ENCODE results near the gene LRCH1. TPM values are rescaled to one million over a fixed set of nuclear protein-coding genes. Genes with fewer than 3 reads are reported as not detected.

LRCH1 gene
- total RNA-seq, 1 donor = 6.9 TPM

- H3K4me1 ChIP-seq (ENCODE audit: insufficient read depth, low read length) = peaks cover 4% of the 10 kb centered on the region
- H3K27me3 ChIP-seq (ENCODE audit: insufficient read depth, low read length) = peaks cover 30% of the 10 kb centered on the region
- no peak for DNase-seq (ENCODE audit: insufficient read length, low spot score, missing footprints)
- no peak overlapping the region for H3K4me3 ChIP-seq (ENCODE audit: insufficient read depth, low read length)
- H2AFZ ChIP-seq (ENCODE audit: low read length) = no peak overlapping the region
- H3K27ac ChIP-seq (ENCODE audit: low read depth, low read length) = no peak overlapping the region
- no peak for TF ChIP-seq CTCF (IDR thresholded peaks at IDR 0.05; ENCODE audit: extremely low read depth, low read depth, low read length)
- no peak overlapping the region for H3K4me2 ChIP-seq (ENCODE audit: insufficient read depth, low read length)
- no peaks in the 10 kb centered on the region for H4K20me1 ChIP-seq (ENCODE audit: insufficient read depth, low read length)
- H3K9me3 ChIP-seq (ENCODE audit: low read depth, low read length) = no peaks in the 10 kb centered on the region
- no peaks in the 10 kb centered on the region for H3K36me3 ChIP-seq (ENCODE audit: insufficient read depth, low read length)
- H3K79me2 ChIP-seq (ENCODE audit: insufficient read depth, low read length) = no peaks in the 10 kb centered on the region
These were observed 33.8 kb upstream of the LRCH1 start for GRCh38 chr13:46519182-46519581.

GRCh38 chr13:46520166-46520565, 32.8 kb upstream of the LRCH1 start:
- H3K9me3 ChIP-seq (ENCODE audit: low read depth, low read length) = no peaks in the 10 kb centered on the region
- no peak for TF ChIP-seq CTCF (IDR thresholded peaks at IDR 0.05; ENCODE audit: extremely low read depth, low read depth, low read length)
- peak; percentile 63 for DNase-seq (ENCODE audit: insufficient read length, low spot score, missing footprints)
- H2AFZ ChIP-seq (ENCODE audit: low read length) = no peak overlapping the region
- peaks cover 4% of the 10 kb centered on the region for H3K4me1 ChIP-seq (ENCODE audit: insufficient read depth, low read length)
- no peaks in the 10 kb centered on the region for H3K79me2 ChIP-seq (ENCODE audit: insufficient read depth, low read length)
- peaks cover 27% of the 10 kb centered on the region for H3K27me3 ChIP-seq (ENCODE audit: insufficient read depth, low read length)
- no peaks in the 10 kb centered on the region for H4K20me1 ChIP-seq (ENCODE audit: insufficient read depth, low read length)
- H3K27ac ChIP-seq (ENCODE audit: low read depth, low read length) = no peak overlapping the region
- H3K4me3 ChIP-seq (ENCODE audit: insufficient read depth, low read length) = no peak overlapping the region
- H3K4me2 ChIP-seq (ENCODE audit: insufficient read depth, low read length) = no peak overlapping the region
- H3K36me3 ChIP-seq (ENCODE audit: insufficient read depth, low read length) = no peaks in the 10 kb centered on the region

- Histone ChIP-seq H3K9me3 (ENCODE audit: low read depth, low read length) (no peaks in the 10 kb centered on the region), H2AFZ (ENCODE audit: low read length) (no peak overlapping the region), H3K4me3 (ENCODE audit: insufficient read depth, low read length) (no peak overlapping the region), H3K27me3 (ENCODE audit: insufficient read depth, low read length) (peaks cover 24% of the 10 kb centered on the region), H3K79me2 (ENCODE audit: insufficient read depth, low read length) (no peaks in the 10 kb centered on the region), H3K4me1 (ENCODE audit: insufficient read depth, low read length) (peaks cover 4% of the 10 kb centered on the region), H3K27ac (ENCODE audit: low read depth, low read length) (no peak overlapping the region), H3K36me3 (ENCODE audit: insufficient read depth, low read length) (no peaks in the 10 kb centered on the region), H4K20me1 (ENCODE audit: insufficient read depth, low read length) (no peaks in the 10 kb centered on the region), H3K4me2 (ENCODE audit: insufficient read depth, low read length) (no peak overlapping the region)
- DNase-seq (ENCODE audit: insufficient read length, low spot score, missing footprints) = no peak
- TF ChIP-seq CTCF (IDR thresholded peaks at IDR 0.05; ENCODE audit: extremely low read depth, low read depth, low read length) = no peak
These were observed 31.5 kb upstream of the LRCH1 start for GRCh38 chr13:46521486-46521885.

- H3K4me2 ChIP-seq (ENCODE audit: insufficient read depth, low read length) = no peak overlapping the region
- no peaks in the 10 kb centered on the region for H4K20me1 ChIP-seq (ENCODE audit: insufficient read depth, low read length)
- no peak overlapping the region for H3K4me3 ChIP-seq (ENCODE audit: insufficient read depth, low read length)
- DNase-seq (ENCODE audit: insufficient read length, low spot score, missing footprints) = no peak
- no peak overlapping the region for H3K27ac ChIP-seq (ENCODE audit: low read depth, low read length)
- no peaks in the 10 kb centered on the region for H3K36me3 ChIP-seq (ENCODE audit: insufficient read depth, low read length)
- H3K79me2 ChIP-seq (ENCODE audit: insufficient read depth, low read length) = no peaks in the 10 kb centered on the region
- TF ChIP-seq CTCF (IDR thresholded peaks at IDR 0.05; ENCODE audit: extremely low read depth, low read depth, low read length) = no peak
- H3K4me1 ChIP-seq (ENCODE audit: insufficient read depth, low read length) = peaks cover 4% of the 10 kb centered on the region
- H3K9me3 ChIP-seq (ENCODE audit: low read depth, low read length) = no peaks in the 10 kb centered on the region
- no peak overlapping the region for H2AFZ ChIP-seq (ENCODE audit: low read length)
- H3K27me3 ChIP-seq (ENCODE audit: insufficient read depth, low read length) = peaks cover 19% of the 10 kb centered on the region
These were observed 30.8 kb upstream of the LRCH1 start for GRCh38 chr13:46521921-46522747.
